Measurements from ENCODE around the gene RAB12. TPM values are rescaled to one million over a fixed set of nuclear protein-coding genes. Genes with fewer than 3 reads are reported as not detected.

Gene RAB12
- polyA plus RNA-seq, 4 donors: 8.9 to 20.5 (median 15.0) TPM

DNA sequence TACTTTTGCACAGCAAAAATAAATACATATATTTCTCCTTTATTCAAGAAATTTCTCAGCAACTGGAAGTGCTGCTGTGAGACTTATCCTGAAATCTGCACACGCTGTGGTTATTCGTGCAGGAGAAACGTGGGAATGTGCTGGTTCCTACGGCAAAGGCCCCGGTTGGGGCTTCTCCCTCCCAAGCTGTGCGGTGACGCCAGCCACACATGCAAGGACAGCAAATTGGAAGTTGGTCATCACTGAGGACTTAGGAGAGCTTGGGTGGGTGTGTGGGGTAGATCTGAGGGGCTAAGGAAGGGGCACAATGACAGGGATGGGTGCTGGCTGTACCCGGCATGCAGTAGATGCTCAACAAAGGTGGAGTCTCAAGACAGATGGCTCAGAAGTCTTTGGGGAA lies 79.6 kb downstream of the RAB12 start:
- H3K4me3 ChIP-seq (ENCODE audit: low read depth in 1 of 3, low read length in 3 of 3): no peak overlapping the region
- DNase-seq (no peak), FAIRE-seq (no peak)
- H3K9me3 ChIP-seq (ENCODE audit: control insufficient read depth in 2 of 2, insufficient read depth in 1 of 2, low read depth in 1 of 2, low read length in 1 of 2): no peaks in the 10 kb centered on the region
- H3K27me3 ChIP-seq (ENCODE audit: control insufficient read depth in 3 of 3, insufficient read depth in 3 of 3, low read length in 3 of 3): peaks cover 0 to 2% (median 0%) of the 10 kb centered on the region in 3 donors
- WGBS, 3 donors: 94 to 97% (median 95%) methylated on average over 8 of the region's 8 CpGs
- no peak overlapping the region for H3K27ac ChIP-seq (ENCODE audit: low read depth in 1 of 3, low read length in 2 of 3)
- no peaks in the 10 kb centered on the region for H3K36me3 ChIP-seq (ENCODE audit: control insufficient read depth in 3 of 3, insufficient read depth in 2 of 3, low read depth in 1 of 3, low read length in 3 of 3)
- no peaks in the 10 kb centered on the region for H3K4me1 ChIP-seq (ENCODE audit: control insufficient read depth in 3 of 3, insufficient read depth in 2 of 3, low read depth in 1 of 3, low read length in 2 of 3)

Other genes starting within 250 kb of the RAB12 start
- 10 to 100 TPM in 1 of 4 donors, 1 to 10 TPM in 3; 2.5 to 12.4 (median 6.0) TPM for gene MTCL1, start 96.1 kb downstream of the RAB12 start, polyA plus RNA-seq